ACC112 (cell line): ENCODE results near the gene ZBTB16.

Experiments
- H2AFZ ChIP-seq: fragments of 200-600 bp; sonication (generic); one replicate; pipeline ENCODE4 v1.6.0; 2017; ENCODE audit warnings: antibody characterized with exemption, low read length; ENCODE audit not compliant: unreplicated experiment
- H3K27ac ChIP-seq: fragments of 200-600 bp; sonication (generic); 2 replicates; pipeline ENCODE4 v1.5.1; 2014; ENCODE audit warnings: low read depth, mild to moderate bottlenecking, antibody characterized with exemption, low read length, moderate library complexity
- H3K27me3 ChIP-seq: fragments of 200-600 bp; sonication (generic); 2 replicates; pipeline ENCODE4 v1.6.1; 2014; ENCODE audit warnings: mild to moderate bottlenecking, antibody characterized with exemption, low read length, moderate library complexity, mixed read lengths; ENCODE audit not compliant: insufficient read depth
- H3K36me3 ChIP-seq: fragments of 200-600 bp; sonication (generic); 2 replicates; pipeline ENCODE4 v1.6.1; 2016; ENCODE audit warnings: mild to moderate bottlenecking, antibody characterized with exemption, low read length, moderate library complexity, mixed read lengths; ENCODE audit not compliant: insufficient read depth
- H3K4me1 ChIP-seq: fragments of 200-600 bp; sonication (generic); one replicate; pipeline ENCODE4 v1.6.1; 2016; ENCODE audit warnings: low read length, mixed read lengths; ENCODE audit not compliant: insufficient read depth, unreplicated experiment, control insufficient read depth
- H3K4me3 ChIP-seq: fragments of 200-600 bp; sonication (generic); 2 replicates; pipeline ENCODE4 v1.5.1; 2014; ENCODE audit warnings: mild to moderate bottlenecking, low read depth, low read length
- H3K79me2 ChIP-seq: fragments of 200-600 bp; sonication (generic); one replicate; pipeline ENCODE4 v1.6.0; 2016; ENCODE audit warnings: low read length; ENCODE audit not compliant: control insufficient read depth, unreplicated experiment, insufficient read depth

Gene ZBTB16

DNA sequence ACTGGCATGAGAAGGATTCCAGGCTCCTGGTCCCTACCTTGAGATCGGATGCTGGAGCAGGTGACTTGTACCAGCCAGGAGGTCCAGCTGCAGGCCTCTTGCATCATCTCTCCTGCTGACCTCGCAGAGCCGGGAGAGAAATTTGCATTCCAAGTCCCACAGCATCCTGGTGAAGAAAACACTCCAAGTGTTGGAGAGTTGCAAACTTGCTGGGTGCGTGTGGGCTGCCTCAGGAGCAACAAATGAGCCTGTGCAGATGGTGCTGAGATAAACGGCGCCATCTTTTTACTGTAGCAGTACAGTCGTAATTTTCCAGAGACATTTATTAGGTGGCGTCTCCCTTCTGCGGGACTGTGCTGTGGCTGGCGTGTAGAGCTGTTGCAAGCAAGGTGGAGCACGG, 32.1 kb upstream of the ZBTB16 start:
- H3K79me2 ChIP-seq, result no peaks in the 10 kb centered on the region
- H3K4me3 ChIP-seq, result no peak overlapping the region
- H3K4me1 ChIP-seq, result no peaks in the 10 kb centered on the region
- H3K27ac ChIP-seq, result no peak overlapping the region
- no peaks in the 10 kb centered on the region for H3K36me3 ChIP-seq
- H2AFZ ChIP-seq, result no peak overlapping the region
- peaks cover 76% of the 10 kb centered on the region for H3K27me3 ChIP-seq

DNA sequence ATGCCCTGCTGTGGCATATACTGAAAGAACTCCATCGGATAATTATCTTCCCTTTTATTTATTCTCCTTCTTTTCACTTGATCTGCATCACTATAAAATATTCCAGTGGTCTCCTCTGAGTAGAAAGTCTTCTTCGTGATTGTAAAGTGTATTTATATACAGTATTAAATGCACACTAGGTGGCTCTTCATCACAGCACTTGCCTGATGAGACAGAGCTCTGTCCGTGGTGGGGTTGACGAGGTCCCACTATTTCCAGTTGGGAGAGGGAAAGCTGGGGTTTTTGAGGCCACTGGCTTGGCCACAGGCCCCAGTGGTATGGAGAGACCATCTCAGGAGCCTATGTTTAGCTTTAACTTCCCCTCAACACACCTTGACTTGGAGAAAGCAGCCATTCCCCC, 31.6 kb upstream of the ZBTB16 start:
- Histone ChIP-seq H3K27me3 (peaks cover 71% of the 10 kb centered on the region), H3K4me3 (no peak overlapping the region), H2AFZ (no peak overlapping the region), H3K27ac (no peak overlapping the region), H3K36me3 (no peaks in the 10 kb centered on the region), H3K79me2 (no peaks in the 10 kb centered on the region), H3K4me1 (no peaks in the 10 kb centered on the region)

DNA sequence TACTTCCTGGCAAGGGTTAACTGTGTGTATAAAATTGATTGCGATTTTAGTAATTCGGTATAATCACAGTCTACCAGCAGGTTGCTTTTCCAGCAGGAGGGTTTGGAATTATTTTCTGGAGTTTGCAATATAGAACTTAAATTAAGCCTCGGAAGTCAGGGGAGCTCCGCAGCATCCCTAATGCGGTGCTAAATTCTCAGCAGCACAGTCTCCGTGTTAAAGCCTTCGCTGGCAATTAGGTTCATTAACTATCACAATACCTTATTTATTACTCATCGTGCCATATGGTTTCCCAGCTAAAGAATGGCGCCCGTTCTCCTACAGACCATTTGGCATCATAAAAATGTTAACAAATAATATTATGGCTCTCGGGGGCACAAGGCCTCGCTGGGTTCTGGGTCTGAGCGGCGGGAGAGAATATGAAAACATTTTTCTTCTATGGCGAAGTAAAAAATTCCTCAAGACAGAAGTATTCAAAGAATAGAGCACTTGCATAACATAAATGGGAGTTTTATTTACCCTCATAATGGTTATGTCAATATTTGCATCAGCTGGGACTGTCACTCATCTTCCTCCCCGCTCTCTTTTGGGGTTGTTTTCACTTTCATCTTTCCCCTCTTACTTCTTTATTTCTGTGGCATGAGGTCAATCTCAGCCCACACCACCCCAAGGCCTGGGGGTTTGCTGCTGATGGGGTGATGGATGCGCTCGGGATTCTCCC, 28.1 kb upstream of the ZBTB16 start:
- H3K27me3 ChIP-seq, result peaks cover 48% of the 10 kb centered on the region
- H3K79me2 ChIP-seq, result no peaks in the 10 kb centered on the region

DNA sequence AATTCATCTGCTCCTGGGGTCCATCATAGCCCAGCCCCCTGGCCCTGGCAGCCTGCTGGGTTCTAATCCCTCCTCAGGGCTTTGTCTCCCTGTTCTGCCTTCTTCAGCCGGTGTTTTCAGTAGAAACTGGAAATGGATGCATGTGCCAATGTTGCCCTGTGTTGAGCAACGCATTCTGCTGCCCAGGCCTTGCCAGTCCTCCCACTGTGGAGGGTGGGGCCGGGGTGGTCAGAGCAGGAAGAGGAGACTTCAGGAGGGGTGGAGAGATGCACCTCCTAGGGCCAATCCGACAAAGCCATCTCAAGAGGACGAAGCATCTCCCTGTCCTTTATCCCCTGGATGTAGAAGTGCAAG, 27.6 kb upstream of the ZBTB16 start:
- H3K79me2 ChIP-seq, result no peaks in the 10 kb centered on the region
- no peak overlapping the region for H3K27ac ChIP-seq
- H3K27me3 ChIP-seq, result peaks cover 43% of the 10 kb centered on the region
- no peaks in the 10 kb centered on the region for H3K4me1 ChIP-seq
- no peaks in the 10 kb centered on the region for H3K36me3 ChIP-seq
- H3K4me3 ChIP-seq, result no peak overlapping the region
- H2AFZ ChIP-seq, result no peak overlapping the region

More for the DNA sequence above, 28.1 kb upstream of the ZBTB16 start:
- Histone ChIP-seq H3K27ac (no peak overlapping the region), H2AFZ (no peak overlapping the region), H3K36me3 (no peaks in the 10 kb centered on the region), H3K4me1 (no peaks in the 10 kb centered on the region), H3K4me3 (no peak overlapping the region)

DNA sequence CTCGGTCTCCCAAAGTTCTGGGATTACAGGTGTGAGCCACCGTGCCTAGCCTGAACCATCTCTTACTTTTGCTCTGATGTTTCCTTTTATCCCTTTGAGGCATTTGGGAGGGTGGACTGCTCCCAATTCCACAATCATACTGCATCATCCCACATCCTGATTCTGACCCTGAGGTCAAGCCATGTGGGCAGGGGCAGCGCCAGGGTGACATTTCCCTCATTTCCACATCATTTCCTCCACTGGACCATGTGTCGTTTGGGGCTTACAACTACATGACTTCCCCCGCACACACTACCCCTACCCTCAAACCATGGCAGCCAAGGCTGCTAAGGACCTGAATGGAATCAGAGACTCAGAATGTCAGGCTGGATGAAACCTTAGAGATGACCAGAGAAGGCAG, 26.4 kb upstream of the ZBTB16 start:
- Histone ChIP-seq H3K79me2 (no peaks in the 10 kb centered on the region), H3K27me3 (peaks cover 31% of the 10 kb centered on the region), H3K4me3 (no peak overlapping the region), H3K36me3 (no peaks in the 10 kb centered on the region), H3K27ac (no peak overlapping the region), H3K4me1 (no peaks in the 10 kb centered on the region), H2AFZ (no peak overlapping the region)

DNA sequence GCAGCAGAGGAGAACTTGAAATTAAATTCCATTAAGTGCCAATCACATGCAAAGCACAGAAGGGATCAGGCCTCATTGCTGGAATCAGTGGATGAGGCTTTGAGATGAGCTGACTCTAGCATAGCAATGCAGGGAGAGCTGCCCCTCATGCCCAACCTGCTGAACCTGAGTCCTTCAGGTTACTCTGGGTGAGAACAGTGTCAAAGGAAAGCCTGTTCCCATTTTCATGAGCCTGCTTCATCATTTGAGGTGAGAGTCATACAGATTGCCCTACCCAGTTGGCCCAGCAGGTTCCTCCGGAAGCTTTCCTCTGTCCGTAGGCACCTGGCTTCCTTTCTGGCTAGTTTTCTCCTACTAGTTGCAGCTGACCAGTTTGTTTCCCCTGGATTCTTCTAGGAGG, 25.9 kb upstream of the ZBTB16 start:
- H3K79me2 ChIP-seq, result no peaks in the 10 kb centered on the region

DNA sequence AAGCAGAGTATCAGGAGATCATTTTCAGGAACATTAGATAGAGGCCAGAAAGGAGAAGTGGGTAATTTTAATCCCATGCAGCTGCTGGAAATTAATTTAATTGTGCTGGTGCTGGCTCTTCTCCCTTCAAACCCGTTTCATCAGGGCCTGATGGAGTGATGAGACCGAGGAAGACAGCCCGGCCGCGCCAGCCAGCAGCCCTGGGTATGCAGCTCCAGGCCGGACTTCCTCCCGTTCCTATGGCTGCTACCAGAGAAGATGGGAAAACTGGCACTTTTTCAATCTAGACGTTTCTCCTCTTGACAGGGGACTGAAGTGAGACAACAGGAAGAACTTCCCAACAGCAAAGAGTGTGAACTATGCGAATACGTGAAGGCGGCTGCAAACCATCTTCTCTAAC, 24.6 kb upstream of the ZBTB16 start:
- no peaks in the 10 kb centered on the region for H3K4me1 ChIP-seq
- H3K27me3 ChIP-seq, result peaks cover 13% of the 10 kb centered on the region
- no peaks in the 10 kb centered on the region for H3K36me3 ChIP-seq
- no peak overlapping the region for H3K27ac ChIP-seq
- H2AFZ ChIP-seq, result no peak overlapping the region
- no peaks in the 10 kb centered on the region for H3K79me2 ChIP-seq
- H3K4me3 ChIP-seq, result no peak overlapping the region

More for the DNA sequence above, 25.9 kb upstream of the ZBTB16 start:
- H2AFZ ChIP-seq, result no peak overlapping the region
- H3K4me3 ChIP-seq, result no peak overlapping the region
- peaks cover 26% of the 10 kb centered on the region for H3K27me3 ChIP-seq
- H3K36me3 ChIP-seq, result no peaks in the 10 kb centered on the region
- H3K27ac ChIP-seq, result no peak overlapping the region
- no peaks in the 10 kb centered on the region for H3K4me1 ChIP-seq

DNA sequence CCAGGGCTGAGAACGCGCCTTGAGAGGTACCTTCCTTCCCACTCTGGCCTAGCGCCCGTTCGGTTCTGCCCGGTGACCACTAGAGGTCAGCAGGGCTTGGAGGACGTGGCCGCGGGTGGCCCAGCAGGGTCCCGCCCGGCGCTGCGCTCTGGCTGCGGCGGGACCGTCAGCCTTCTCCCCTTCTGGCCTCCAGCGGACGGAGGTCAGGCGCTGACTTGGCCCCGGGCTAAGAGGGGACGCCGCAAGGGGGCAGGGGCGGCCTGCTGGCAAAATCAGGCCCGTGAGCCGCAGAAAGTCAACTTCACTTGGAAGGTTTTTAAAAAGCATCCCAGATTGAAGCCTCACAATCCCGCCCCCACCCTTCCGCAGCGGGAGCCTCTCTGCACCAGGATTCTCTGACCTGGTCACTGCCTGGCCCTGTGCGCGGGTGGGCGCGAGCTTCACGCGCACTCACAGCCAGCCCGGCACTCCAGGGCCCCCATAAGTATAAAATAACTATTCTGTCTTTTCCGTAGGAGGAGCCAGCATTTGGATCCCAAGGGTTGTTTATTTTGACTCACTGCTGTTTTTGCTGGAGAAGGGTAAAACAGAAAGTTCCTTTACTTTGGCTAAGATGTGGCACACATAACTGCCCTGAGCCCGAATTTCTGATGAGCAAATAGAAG, 23.2 kb upstream of the ZBTB16 start:
- Histone ChIP-seq H3K27ac (peak overlapping the region; percentile 62), H3K79me2 (no peaks in the 10 kb centered on the region), H2AFZ (peak overlapping the region; percentile 70), H3K36me3 (no peaks in the 10 kb centered on the region), H3K4me3 (peak overlapping the region; percentile 71), H3K4me1 (peaks cover 11% of the 10 kb centered on the region), H3K27me3 (no peaks in the 10 kb centered on the region)

DNA sequence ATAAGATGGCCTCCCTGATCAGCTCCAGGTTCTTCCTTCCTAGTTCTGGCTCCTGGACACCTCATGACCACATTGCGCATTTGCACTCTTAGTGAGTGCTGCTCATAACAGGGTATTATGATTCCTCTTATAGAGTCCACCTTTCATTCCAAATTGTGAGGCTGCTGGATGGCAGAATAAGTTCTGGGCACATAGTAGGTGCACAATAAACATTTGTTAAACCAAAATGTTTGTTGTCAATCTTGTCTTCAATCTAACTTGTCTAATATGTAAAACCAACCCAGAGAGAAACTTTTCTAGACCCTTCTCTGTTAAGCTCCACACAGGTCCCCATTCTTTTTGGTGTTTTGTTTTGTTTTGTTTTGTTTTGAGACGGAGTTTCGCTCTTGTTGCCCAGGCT, 22.6 kb upstream of the ZBTB16 start:
- H3K4me3 ChIP-seq, result peak overlapping the region; percentile 71
- no peaks in the 10 kb centered on the region for H3K36me3 ChIP-seq
- no peaks in the 10 kb centered on the region for H3K27me3 ChIP-seq
- H3K27ac ChIP-seq, result peak overlapping the region; percentile 62
- peaks cover 11% of the 10 kb centered on the region for H3K4me1 ChIP-seq
- peak overlapping the region; percentile 70 for H2AFZ ChIP-seq
- no peaks in the 10 kb centered on the region for H3K79me2 ChIP-seq

DNA sequence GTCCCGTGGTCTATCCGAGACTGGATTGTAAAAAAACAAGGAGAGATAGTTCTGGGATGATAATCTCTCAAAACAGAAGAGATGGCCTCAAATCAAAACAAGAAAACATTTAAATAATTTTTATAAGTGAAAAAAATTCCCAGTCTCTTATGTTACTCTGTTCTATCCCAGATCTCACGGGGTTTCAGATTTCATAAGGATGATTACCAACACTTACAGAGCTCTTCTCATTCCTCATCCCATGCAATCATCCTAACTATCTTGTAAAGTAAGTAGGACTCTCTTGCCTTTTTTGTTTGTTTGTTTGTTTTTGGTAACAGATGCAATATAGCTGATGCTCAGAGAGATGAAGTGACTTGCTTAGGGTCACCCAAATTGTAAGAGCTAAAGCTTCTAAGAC, 20.0 kb upstream of the ZBTB16 start:
- no peak overlapping the region for H3K27ac ChIP-seq
- peaks cover 11% of the 10 kb centered on the region for H3K4me1 ChIP-seq
- H3K4me3 ChIP-seq, result no peak overlapping the region
- no peaks in the 10 kb centered on the region for H3K27me3 ChIP-seq
- no peaks in the 10 kb centered on the region for H3K79me2 ChIP-seq
- no peaks in the 10 kb centered on the region for H3K36me3 ChIP-seq
- H2AFZ ChIP-seq, result no peak overlapping the region

DNA sequence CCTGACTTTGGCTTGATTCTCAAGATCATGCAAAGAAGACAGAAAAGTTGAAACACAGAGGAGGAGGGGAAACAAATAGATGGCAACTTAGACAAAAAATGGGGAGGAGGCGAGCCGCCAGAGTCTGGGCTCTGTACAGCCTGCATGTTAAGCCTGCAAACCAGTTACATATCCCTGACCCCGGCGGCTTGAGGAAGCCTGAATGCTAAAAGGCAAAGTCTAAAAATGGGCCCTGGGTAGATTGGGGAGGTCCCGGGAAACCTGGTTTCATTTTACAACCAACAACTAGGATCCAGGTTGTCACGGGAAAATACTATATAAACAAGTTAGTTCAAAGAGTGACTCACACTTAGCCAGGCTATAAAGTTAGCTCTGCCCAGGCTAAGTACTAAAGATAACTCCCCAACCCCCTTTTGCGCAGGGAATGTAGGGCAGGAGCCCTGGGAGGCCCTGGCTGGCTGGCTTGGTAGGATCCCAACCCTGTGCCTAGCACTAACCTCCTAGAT, 18.8 kb upstream of the ZBTB16 start:
- Histone ChIP-seq H3K79me2 (no peaks in the 10 kb centered on the region), H3K4me3 (no peak overlapping the region), H3K4me1 (peaks cover 11% of the 10 kb centered on the region), H3K27me3 (no peaks in the 10 kb centered on the region), H2AFZ (peak overlapping the region; percentile 88), H3K36me3 (no peaks in the 10 kb centered on the region), H3K27ac (peak overlapping the region; percentile 56)
